AG09319 (cell line): ENCODE data around the gene SLC6A12.

Experiments
- DNase-seq: peaks from one replicate; pipeline ENCODE4 v3.0.0-alpha.2; 2010; ENCODE audit warnings: low read depth; ENCODE audit errors: extremely low read depth
- TF ChIP-seq, protein P1 (sequence below): IDR thresholded peaks from 2 replicates; pipeline ENCODE4 v1.5.1; 2011; ENCODE audit warnings: low read depth, mild to moderate bottlenecking, inconsistent platforms, low read length, moderate library complexity

Gene SLC6A12

DNA sequence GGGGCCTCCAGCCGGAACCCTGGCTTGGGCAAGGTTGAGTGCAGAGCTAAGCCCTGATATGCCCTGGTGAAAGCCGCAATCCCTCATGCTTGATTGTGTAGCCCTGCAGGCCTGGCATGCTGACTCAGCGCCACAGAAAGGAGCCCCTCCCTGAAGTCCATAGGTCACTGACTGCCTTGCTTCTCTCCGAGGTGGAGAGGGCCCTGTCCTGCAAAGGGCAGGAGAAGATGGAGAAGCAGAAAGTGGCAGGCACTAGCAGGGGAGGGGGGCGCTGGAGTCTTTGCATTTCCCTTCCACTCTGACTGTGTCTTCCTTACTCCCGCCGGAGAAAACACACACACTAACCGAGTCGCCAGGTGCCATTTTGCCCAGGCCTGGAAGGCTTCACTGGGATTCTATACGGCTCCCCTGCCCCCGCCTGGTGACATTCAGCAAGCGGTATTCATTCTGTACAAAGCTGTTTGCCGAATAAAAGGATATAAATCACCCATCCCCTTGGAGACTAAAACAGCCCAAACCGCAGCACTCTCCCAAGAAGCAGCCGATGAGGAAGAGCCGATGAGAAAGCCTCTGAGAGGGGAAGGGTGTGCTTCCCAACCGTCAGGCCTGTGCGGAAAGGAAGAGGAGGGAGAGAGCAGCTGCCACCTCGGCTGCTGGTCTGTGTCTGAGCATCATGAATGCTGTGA lies 69.8 kb downstream of the SLC6A12 start:
- no peak for DNase-seq
- TF ChIP-seq, protein P1, sequence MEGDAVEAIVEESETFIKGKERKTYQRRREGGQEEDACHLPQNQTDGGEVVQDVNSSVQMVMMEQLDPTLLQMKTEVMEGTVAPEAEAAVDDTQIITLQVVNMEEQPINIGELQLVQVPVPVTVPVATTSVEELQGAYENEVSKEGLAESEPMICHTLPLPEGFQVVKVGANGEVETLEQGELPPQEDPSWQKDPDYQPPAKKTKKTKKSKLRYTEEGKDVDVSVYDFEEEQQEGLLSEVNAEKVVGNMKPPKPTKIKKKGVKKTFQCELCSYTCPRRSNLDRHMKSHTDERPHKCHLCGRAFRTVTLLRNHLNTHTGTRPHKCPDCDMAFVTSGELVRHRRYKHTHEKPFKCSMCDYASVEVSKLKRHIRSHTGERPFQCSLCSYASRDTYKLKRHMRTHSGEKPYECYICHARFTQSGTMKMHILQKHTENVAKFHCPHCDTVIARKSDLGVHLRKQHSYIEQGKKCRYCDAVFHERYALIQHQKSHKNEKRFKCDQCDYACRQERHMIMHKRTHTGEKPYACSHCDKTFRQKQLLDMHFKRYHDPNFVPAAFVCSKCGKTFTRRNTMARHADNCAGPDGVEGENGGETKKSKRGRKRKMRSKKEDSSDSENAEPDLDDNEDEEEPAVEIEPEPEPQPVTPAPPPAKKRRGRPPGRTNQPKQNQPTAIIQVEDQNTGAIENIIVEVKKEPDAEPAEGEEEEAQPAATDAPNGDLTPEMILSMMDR, result no peak

DNA sequence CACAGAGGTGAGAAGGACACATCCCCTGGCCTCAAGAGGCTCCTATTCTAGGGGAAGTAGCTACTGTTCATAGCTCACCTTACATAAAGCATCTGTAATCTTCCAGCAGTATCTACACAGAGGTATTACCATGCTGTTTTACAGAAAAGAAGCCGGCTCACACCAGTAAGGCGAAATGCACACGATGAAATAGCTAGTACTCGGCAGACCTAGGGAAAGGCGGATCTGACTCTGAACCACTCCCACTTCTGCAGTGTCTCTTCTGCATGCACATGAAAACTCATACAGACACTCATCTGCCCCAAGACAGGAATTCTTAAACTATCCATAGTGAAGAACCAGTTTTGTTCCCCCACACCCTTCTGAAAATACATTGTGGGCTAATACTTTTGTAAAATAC lies 73.8 kb downstream of the SLC6A12 start:
- TF ChIP-seq, protein P1, result no peak
- DNase-seq, result no peak
